KG1 (cell line): ENCODE results near the gene CEP89.
"Not testable (repeated sequence)": the region's sequence is repeated elsewhere in the genome, so short reads cannot be mapped to it uniquely, and the experiment has no call there.

ENCODE experiments used
- DNase-seq: peaks from one replicate; lab custom pipeline; 2025; lab: John Stamatoyannopoulos, UW

The CEP89 gene

DNA sequence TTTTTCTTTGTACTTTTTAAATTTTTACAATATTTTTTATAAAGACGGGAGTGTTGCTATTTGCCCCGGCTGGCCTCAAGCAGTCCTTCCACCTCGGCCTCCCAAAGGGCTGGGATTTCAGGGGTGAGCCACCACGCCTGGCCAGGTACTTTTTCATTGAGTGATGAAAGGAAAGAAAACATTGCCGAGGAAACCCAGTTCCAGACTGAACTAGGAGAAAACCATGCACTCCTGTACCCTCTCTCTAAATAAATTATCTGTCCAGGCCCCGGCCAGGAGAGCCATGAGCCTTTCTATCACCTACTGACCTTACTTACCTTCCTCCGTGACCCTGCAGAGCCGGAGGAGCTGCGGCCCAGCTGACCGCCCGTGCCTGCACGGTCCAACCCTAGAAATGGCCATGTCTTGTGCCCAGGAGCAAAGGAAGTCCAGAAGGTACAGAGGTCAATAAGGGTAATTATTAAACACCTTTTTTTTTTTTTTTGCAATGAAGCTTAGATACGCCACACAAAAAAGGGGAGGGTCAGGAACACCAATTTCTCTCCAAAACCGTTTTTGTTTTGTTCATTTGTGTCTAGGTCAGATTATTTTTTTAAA lies 102.3 kb downstream of the CEP89 start, which contains the start of gene SLC7A9:
Gene SLC7A9, minus strand, starts transcription at position 399 of the 597 bp plus-strand sequence. CDS start 1,233 bp downstream, outside the sequence.
- DNase-seq = no peak

- no peak for DNase-seq
Observed at GRCh38 chr19:32868206-32868950, 103.4 kb downstream of the CEP89 start.

- not testable (repeated sequence) for DNase-seq
Observed at GRCh38 chr19:32867436-32867835, 104.3 kb downstream of the CEP89 start.

DNA sequence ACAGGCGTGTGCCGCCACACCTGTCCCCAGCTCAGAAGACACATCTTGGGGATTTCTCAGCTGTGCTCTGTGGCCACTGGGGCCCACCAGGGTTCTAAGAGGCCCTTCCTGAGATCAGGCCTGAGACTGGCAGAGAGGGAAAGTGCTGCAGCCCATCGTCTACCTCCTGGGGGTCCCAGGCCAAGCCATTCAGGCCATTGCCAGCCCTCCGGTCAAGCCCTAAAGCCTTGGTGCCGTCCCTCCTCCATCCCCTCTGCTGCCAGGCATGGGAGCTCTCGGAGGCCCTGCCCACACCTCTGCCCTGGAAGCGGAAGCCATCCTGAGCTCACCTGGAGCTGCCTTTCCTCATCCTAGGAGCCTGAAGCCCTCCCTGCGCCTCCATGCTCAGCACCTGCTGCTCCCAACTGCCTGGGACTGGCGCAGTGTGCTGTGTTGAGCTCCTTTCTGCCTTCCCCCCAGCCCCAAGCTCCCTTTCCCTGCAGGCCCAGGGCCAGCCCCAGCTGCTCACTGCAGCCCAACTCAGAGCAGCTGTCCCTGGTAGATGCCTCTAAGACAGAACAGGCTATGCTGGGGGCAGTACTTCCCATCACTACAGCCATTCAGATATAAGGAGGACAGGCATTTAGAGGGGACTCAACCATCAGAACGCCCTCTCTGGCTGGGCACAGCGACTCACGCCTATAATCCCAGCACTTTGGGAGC lies 105.0 kb downstream of the CEP89 start:
- no peak for DNase-seq

GRCh38 chr19:32866061-32866460 lies 105.7 kb downstream of the CEP89 start:
- DNase-seq = no peak

- no peak for DNase-seq
Observed at GRCh38 chr19:32865326-32865725, 106.4 kb downstream of the CEP89 start.

DNA sequence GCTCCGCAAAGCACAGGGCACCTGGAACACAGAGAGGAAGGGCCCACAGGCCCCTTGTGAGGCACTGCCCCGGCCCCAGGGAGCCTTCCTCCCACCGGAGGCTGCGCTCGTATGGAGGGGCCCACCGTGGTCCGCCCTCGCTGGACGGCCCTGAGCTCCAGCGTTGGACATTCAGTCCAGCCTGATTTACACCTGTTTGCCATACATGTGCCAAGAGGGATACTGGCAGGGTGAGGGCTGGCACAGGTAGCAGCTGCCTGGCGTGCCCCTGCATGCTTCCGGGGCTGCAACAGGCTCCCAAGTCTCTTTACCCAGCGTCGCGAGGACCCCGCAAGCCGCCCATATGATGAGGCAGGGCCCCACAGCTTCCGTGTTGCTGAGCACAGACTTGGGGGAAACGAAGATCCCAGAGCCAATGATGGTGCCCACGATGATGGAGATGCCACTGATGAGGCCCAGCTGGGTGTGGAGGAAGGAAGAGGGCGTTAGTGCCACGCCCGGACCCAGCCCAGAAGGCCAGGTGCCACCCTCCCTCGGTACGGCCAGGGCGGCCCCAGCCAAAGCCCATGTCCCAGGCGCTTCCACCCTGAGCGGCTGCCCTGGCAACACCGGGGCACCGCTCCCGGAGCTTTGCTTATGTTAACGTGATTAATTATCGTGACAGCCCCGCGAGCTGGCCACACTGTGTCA lies 107.3 kb downstream of the CEP89 start:
- no peak for DNase-seq

- no peak for DNase-seq
Observed at GRCh38 chr19:32863841-32864240, 107.9 kb downstream of the CEP89 start.

- no peak for DNase-seq
Observed at GRCh38 chr19:32863301-32863700, 108.5 kb downstream of the CEP89 start.

DNA sequence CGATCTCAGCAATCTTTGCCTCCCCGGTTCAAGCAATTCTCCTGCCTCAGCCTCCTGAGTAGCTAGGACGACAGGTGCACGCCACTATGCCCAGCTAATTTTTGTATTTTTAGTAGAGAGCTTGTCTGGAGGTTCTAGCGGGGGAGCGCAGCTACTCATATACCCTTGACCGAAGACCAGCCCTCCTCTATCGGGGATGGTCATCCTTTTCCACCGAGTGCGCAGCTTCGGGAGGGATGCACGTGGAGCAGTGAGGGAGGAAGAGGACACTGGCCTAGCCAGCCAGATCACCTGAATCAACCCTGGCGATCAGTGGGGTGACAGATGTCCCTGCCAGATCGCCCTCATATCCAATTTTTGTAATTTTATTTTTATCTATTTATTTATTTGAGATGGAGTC lies 109.0 kb downstream of the CEP89 start:
- no peak for DNase-seq

- no peak for DNase-seq
Observed at GRCh38 chr19:32862173-32862572, 109.6 kb downstream of the CEP89 start.

DNA sequence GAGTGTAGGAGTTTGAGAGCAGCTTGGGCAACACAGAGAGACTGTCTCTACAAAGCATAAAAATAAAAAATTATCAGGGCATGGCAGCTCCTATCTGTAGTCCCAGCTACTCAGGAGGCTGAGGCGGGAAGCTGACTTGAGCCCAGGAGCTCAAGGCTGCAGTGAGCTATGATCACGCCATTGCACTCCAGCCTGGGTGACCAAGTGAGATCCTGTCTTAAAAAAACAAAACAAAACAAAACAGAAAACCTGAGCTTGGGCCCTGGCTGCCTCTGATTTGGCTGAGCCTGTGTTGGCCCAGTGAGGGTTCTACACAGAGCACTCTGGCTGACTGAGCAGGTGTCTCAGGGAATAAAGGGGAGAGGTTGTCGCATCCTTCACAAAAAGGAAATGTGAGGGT lies 110.2 kb downstream of the CEP89 start:
- DNase-seq = no peak

DNA sequence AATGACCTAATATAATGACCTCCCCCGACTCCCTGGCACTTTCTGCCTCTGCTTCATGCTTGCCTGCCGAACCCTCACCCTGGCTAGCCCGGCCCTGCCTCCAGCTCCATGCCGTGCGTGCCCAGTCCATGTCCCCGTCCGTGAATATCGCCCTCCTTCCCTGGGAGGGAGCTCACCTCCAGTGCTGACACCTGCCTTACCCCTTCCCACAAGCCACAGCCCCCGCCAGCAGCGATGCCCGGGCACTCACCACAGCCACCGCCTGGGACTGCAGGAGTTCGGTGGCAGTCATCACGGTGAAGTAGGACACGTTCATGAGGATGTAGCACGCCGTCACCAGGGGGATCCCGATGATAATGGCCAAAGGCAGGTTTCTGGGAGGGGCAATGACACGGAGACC lies 112.2 kb downstream of the CEP89 start:
- no peak for DNase-seq

GRCh38 chr19:32858559-32858958 lies 113.2 kb downstream of the CEP89 start:
- DNase-seq = no peak

- DNase-seq = no peak
Observed at GRCh38 chr19:32858155-32858554, 113.6 kb downstream of the CEP89 start.

DNA sequence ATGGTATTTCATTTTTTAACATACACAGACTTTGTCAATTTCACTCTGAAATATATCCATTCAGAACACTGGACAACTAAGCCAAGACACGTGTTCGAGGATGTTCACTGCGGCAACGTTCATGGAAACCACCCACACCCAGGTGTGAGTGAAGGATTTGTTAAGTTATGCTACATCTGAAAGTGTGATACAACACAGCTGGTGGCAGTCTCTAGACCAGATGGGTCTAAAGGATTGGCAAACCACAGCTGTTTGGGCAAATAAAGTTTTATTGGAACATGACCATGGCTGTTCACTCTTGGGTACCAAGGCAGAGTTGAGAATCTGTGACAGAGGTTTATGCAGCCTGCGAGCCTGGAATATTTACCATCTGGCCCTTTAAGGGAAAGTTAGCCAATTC lies 114.2 kb downstream of the CEP89 start:
- no peak for DNase-seq

DNA sequence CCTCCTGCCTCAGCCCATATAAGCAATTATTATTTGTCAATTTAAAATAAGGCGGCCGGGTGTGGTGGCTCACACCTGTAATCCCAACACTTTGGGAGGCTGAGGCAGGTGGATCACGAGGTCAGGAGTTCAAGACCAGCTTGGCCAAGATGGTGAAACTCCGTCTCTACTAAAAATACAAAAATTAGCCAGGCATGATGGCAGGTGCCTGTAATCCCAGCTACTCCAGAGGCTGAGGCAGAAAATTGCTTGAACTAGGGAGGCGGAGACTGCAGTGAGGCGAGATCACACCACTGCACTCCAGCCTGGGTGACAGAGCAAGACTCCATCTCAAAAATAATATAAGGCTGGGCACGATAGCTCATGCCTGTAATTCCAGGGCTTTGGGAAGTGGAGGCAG lies 114.9 kb downstream of the CEP89 start:
- not testable (repeated sequence) for DNase-seq

GRCh38 chr19:32852216-32852615 lies 119.5 kb downstream of the CEP89 start:
- DNase-seq = no peak

DNA sequence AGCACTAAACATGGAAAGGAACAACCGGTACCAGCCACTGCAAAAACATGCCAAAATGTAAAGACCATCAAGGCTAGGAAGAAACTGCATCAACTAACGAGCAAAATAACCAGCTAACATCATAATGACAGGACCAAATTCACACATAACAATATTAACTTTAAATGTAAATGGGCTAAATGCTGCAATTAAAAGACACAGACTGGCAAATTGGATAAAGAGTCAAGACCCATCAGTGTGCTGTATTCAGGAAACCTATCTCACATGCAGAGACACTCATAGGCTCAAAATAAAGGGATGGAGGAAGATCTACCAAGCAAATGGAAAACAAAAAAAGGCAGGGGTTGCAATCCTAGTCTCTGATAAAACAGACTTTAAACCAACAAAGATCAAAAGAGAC lies 123.7 kb downstream of the CEP89 start:
- DNase-seq = not testable (repeated sequence)

- no peak for DNase-seq
Observed at GRCh38 chr19:32843716-32844245, 128.0 kb downstream of the CEP89 start.

- DNase-seq = no peak
Observed at GRCh38 chr19:32842061-32842460, 129.7 kb downstream of the CEP89 start.

GRCh38 chr19:32837531-32837930 lies 134.2 kb downstream of the CEP89 start:
- DNase-seq = no peak
